H9 (cell line): Measurements from ENCODE around the gene PLEKHM3. TPM values are rescaled to one million over a fixed set of nuclear protein-coding genes. Genes with fewer than 3 reads are reported as not detected.

Experiments used
- DNase-seq: peaks from one replicate; pipeline ENCODE4 v3.0.0-alpha.2; 2017
- H2AFZ ChIP-seq: one replicate; pipeline ENCODE4 v1.6.1; 2013; ENCODE audit warnings: mild to moderate bottlenecking, low read length, control low read depth, moderate library complexity
- H2AK5ac ChIP-seq: 2 replicates; pipeline ENCODE4 v1.6.1; 2013; ENCODE audit warnings: low read length, control low read depth, mixed read lengths; ENCODE audit not compliant: insufficient read length
- H2BK120ac ChIP-seq: one replicate; pipeline ENCODE4 v1.6.1; 2013; ENCODE audit warnings: low read depth, mild to moderate bottlenecking, low read length, control low read depth, inconsistent platforms; ENCODE audit not compliant: poor library complexity, severe bottlenecking
- H2BK12ac ChIP-seq: 2 replicates; pipeline ENCODE4 v1.6.1; 2013; ENCODE audit warnings: low read length, control low read depth, mixed read lengths, low read depth; ENCODE audit not compliant: insufficient read length
- H2BK15ac ChIP-seq: 2 replicates; pipeline ENCODE4 v1.6.1; 2013; ENCODE audit warnings: low read depth, low read length, control low read depth
- H2BK20ac ChIP-seq: one replicate; pipeline ENCODE4 v1.6.1; 2013; ENCODE audit warnings: low read depth, mild to moderate bottlenecking, low read length, control low read depth, inconsistent platforms; ENCODE audit not compliant: poor library complexity, severe bottlenecking
- H2BK5ac ChIP-seq: 2 replicates; pipeline ENCODE4 v1.6.1; 2013; ENCODE audit warnings: low read length, control low read depth, mixed read lengths; ENCODE audit not compliant: insufficient read length
- H3K14ac ChIP-seq: 2 replicates; pipeline ENCODE4 v1.6.1; 2013; ENCODE audit warnings: low read length, control low read depth; ENCODE audit not compliant: insufficient read depth
- H3K18ac ChIP-seq: 2 replicates; pipeline ENCODE4 v1.6.1; 2013; ENCODE audit warnings: low read depth, mild to moderate bottlenecking, mixed read lengths, low read length, control low read depth; ENCODE audit not compliant: insufficient read length
- H3K23ac ChIP-seq: 2 replicates; pipeline ENCODE4 v1.6.1; 2013; ENCODE audit warnings: low read length, control low read depth, mixed read lengths, low read depth; ENCODE audit not compliant: insufficient read length
- H3K23me2 ChIP-seq: 2 replicates; pipeline ENCODE4 v1.6.1; 2013; ENCODE audit warnings: low read depth, mild to moderate bottlenecking, mixed read lengths, low read length, control low read depth; ENCODE audit not compliant: insufficient read length, poor library complexity, severe bottlenecking
- H3K27ac ChIP-seq: 2 replicates; pipeline ENCODE4 v1.5.1; 2013; ENCODE audit warnings: low read length, control low read depth, mixed read lengths, low read depth; ENCODE audit not compliant: insufficient read length
- H3K27me3 ChIP-seq: 2 replicates; pipeline ENCODE4 v1.6.1; 2013; ENCODE audit warnings: low read length, control low read depth, inconsistent platforms; ENCODE audit not compliant: insufficient read depth
- H3K4ac ChIP-seq: 2 replicates; pipeline ENCODE4 v1.6.1; 2013; ENCODE audit warnings: low read depth, mild to moderate bottlenecking, control low read depth, inconsistent platforms, low read length, moderate library complexity
- H3K4me1 ChIP-seq: 2 replicates; pipeline ENCODE4 v1.6.1; 2013; ENCODE audit warnings: low read length, control low read depth, inconsistent platforms; ENCODE audit not compliant: insufficient read depth
- H3K4me2 ChIP-seq: 2 replicates; pipeline ENCODE4 v1.6.1; 2013; ENCODE audit warnings: low read length, control low read depth, mixed read lengths; ENCODE audit not compliant: insufficient read length, insufficient read depth
- H3K56ac ChIP-seq: 2 replicates; pipeline ENCODE4 v1.6.1; 2013; ENCODE audit warnings: low read depth, mild to moderate bottlenecking, mixed read lengths, low read length, control low read depth; ENCODE audit not compliant: insufficient read length
- H3K79me1 ChIP-seq: 2 replicates; pipeline ENCODE4 v1.6.1; 2013; ENCODE audit warnings: low read depth, mild to moderate bottlenecking, moderate library complexity, low read length, control low read depth, inconsistent platforms; ENCODE audit not compliant: insufficient read depth, poor library complexity, severe bottlenecking
- H3K79me2 ChIP-seq: 2 replicates; pipeline ENCODE4 v1.6.1; 2013; ENCODE audit warnings: low read length, control low read depth, inconsistent platforms; ENCODE audit not compliant: insufficient read depth
- H3K9ac ChIP-seq: 2 replicates; pipeline ENCODE4 v1.6.1; 2013; ENCODE audit warnings: low read length, control low read depth, mixed read lengths; ENCODE audit not compliant: insufficient read length; ENCODE audit errors: extremely low read depth
- H3K9me3 ChIP-seq: one replicate; pipeline ENCODE4 v1.6.1; 2013; ENCODE audit warnings: low read depth, low read length, inconsistent platforms; ENCODE audit not compliant: control insufficient read depth
- H3T11ph ChIP-seq: one replicate; pipeline ENCODE4 v1.6.1; 2013; ENCODE audit warnings: mild to moderate bottlenecking, low read length, control low read depth, inconsistent platforms
- H4K20me1 ChIP-seq: one replicate; pipeline ENCODE4 v1.6.1; 2013; ENCODE audit not compliant: control insufficient read depth, insufficient read length, insufficient read depth
- H4K5ac ChIP-seq: 2 replicates; pipeline ENCODE4 v1.6.1; 2013; ENCODE audit warnings: low read depth, mild to moderate bottlenecking, mixed read lengths, low read length, control low read depth; ENCODE audit not compliant: insufficient read length
- H4K8ac ChIP-seq: replicated peaks from 2 replicates; pipeline ENCODE4 v1.6.1; 2013; ENCODE audit warnings: low read length, control low read depth, mixed read lengths, low read depth; ENCODE audit not compliant: insufficient read length
- H4K91ac ChIP-seq: 2 replicates; pipeline ENCODE4 v1.6.1; 2013; ENCODE audit warnings: low read depth, mild to moderate bottlenecking, moderate library complexity, mixed read lengths, low read length, control low read depth; ENCODE audit not compliant: insufficient read length
- H3K27ac Mint-ChIP-seq, 3 experiments: 2 replicates in 2 of 3; 3 replicates in 1 of 3; pipeline ENCODE4 v1.8.0; 2020 to 2021; ENCODE audit warnings: mixed read lengths in 3 of 3, mild to moderate bottlenecking in 1 of 3, moderate library complexity in 1 of 3
- H3K27me3 Mint-ChIP-seq: 2 replicates; pipeline ENCODE4 v1.8.0; 2021; ENCODE audit warnings: low read depth, mild to moderate bottlenecking, moderate library complexity, mixed read lengths
- H3K36me3 Mint-ChIP-seq, 3 experiments: 2 replicates in 2 of 3; 3 replicates in 1 of 3; pipeline ENCODE4 v1.8.0; 2020 to 2021; ENCODE audit warnings: low read depth in 3 of 3, mixed read lengths in 3 of 3; ENCODE audit not compliant: insufficient read depth in 1 of 3
- H3K4me1 Mint-ChIP-seq, 2 experiments: 2 replicates each; pipeline ENCODE4 v1.8.0; 2020; ENCODE audit warnings: mixed read lengths in 2 of 2
- H3K4me3 Mint-ChIP-seq, 2 experiments: 2 replicates in 1 of 2; 3 replicates in 1 of 2; pipeline ENCODE4 v1.8.0; 2020 to 2021; ENCODE audit warnings: mild to moderate bottlenecking in 2 of 2, mixed read lengths in 2 of 2, moderate library complexity in 1 of 2
- H3K9me3 Mint-ChIP-seq, 2 experiments: 2 replicates in 1 of 2; 3 replicates in 1 of 2; pipeline ENCODE4 v1.8.0; 2020; ENCODE audit warnings: mild to moderate bottlenecking in 2 of 2, mixed read lengths in 2 of 2, moderate library complexity in 1 of 2
- WGBS: extraction: QIAGEN DNeasy Blood & Tissue Kit; methylation state at CpG from one replicate; pipeline ENCODE4 v1.1.7; 2013; ENCODE audit warnings: missing lambda C conversion rate, low lambda C conversion rate, mixed read lengths; ENCODE audit not compliant: insufficient read length; ENCODE audit errors: extremely low coverage; 5-methylcytosine and 5-hydroxymethylcytosine counted together
- total RNA-seq: library from RNA; stranded (reverse); gene quantifications from 2 replicates; pipeline ENCODE4 v1.2.1, GENCODE V29; 2021
- TF ChIP-seq, protein P1 (sequence below): fragments of 200-600 bp; sonication (generic); conservative IDR thresholded peaks from 3 replicates; pipeline ENCODE4 v1.8.0; 2021; ENCODE audit warnings: antibody characterized with exemption, mild to moderate bottlenecking

Gene PLEKHM3
- total RNA-seq, 1 experiment from 2014 or later, result 7.5 TPM

DNA sequence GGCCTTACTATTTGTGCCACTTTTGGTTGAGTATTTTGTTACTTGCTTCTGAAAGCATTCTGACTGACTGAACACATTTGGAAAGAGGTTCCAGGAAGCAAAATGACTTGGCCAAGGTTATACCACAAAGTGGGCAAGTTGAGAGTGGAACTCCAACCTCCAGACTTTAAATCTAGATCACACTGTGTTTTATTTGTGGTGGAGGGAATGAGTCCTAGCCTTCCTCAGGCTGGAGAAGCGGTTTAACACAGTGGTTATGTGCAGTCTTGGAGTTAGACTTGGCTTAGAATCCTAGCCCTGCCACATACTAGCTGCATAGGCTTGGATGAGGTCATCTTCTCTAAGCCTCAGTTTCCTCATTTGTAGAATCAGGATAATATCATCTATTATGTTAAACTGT lies 33.4 kb downstream of the PLEKHM3 start:
- no peak overlapping the region for H3T11ph ChIP-seq
- no peak overlapping the region for H4K5ac ChIP-seq
- no peak overlapping the region for H3K4ac ChIP-seq
- no peak overlapping the region for H2BK20ac ChIP-seq
- no peak overlapping the region for H2BK5ac ChIP-seq
- H3K27me3 ChIP-seq, result no peaks in the 10 kb centered on the region
- no peak overlapping the region for H3K27ac ChIP-seq
- H4K20me1 ChIP-seq, result no peaks in the 10 kb centered on the region
- H3K79me1 ChIP-seq, result no peaks in the 10 kb centered on the region
- no peak overlapping the region for H2BK12ac ChIP-seq
- no CpG with 5 or more reads among the region's 1 CpG for WGBS
- no peaks in the 10 kb centered on the region for H3K9me3 ChIP-seq
- H3K27me3 Mint-ChIP-seq, result no peaks in the 10 kb centered on the region
- no peaks in the 10 kb centered on the region for H3K36me3 Mint-ChIP-seq
- H2AK5ac ChIP-seq, result no peak overlapping the region
- no peaks in the 10 kb centered on the region for H3K23me2 ChIP-seq
- no peak overlapping the region for H3K9ac ChIP-seq
- H4K8ac ChIP-seq, result no peak overlapping the region
- no peak overlapping the region for H3K4me3 Mint-ChIP-seq
- no peak overlapping the region for H2AFZ ChIP-seq
- H2BK120ac ChIP-seq, result no peak overlapping the region
- no peaks in the 10 kb centered on the region for H3K9me3 Mint-ChIP-seq
- no peak overlapping the region for H3K4me2 ChIP-seq
- H3K4me1 ChIP-seq, result no peaks in the 10 kb centered on the region
- TF ChIP-seq, protein P1, sequence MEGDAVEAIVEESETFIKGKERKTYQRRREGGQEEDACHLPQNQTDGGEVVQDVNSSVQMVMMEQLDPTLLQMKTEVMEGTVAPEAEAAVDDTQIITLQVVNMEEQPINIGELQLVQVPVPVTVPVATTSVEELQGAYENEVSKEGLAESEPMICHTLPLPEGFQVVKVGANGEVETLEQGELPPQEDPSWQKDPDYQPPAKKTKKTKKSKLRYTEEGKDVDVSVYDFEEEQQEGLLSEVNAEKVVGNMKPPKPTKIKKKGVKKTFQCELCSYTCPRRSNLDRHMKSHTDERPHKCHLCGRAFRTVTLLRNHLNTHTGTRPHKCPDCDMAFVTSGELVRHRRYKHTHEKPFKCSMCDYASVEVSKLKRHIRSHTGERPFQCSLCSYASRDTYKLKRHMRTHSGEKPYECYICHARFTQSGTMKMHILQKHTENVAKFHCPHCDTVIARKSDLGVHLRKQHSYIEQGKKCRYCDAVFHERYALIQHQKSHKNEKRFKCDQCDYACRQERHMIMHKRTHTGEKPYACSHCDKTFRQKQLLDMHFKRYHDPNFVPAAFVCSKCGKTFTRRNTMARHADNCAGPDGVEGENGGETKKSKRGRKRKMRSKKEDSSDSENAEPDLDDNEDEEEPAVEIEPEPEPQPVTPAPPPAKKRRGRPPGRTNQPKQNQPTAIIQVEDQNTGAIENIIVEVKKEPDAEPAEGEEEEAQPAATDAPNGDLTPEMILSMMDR, result no peak
- no peak overlapping the region for H3K56ac ChIP-seq
- H2BK15ac ChIP-seq, result no peak overlapping the region
- no peak overlapping the region for H3K27ac Mint-ChIP-seq
- H3K18ac ChIP-seq, result no peak overlapping the region
- no peaks in the 10 kb centered on the region for H3K79me2 ChIP-seq
- H4K91ac ChIP-seq, result no peak overlapping the region
- no peak for DNase-seq
- no peak overlapping the region for H3K23ac ChIP-seq
- H3K14ac ChIP-seq, result no peak overlapping the region
- no peaks in the 10 kb centered on the region for H3K4me1 Mint-ChIP-seq
